Vagina (tissue), 2 donors: ENCODE measurements around the gene TMEM161B. TPM values are rescaled to one million over a fixed set of nuclear protein-coding genes. Genes with fewer than 3 reads are reported as not detected.
"Not testable (repeated sequence)": the region's sequence is repeated elsewhere in the genome, so short reads cannot be mapped to it uniquely, and the experiment has no call there.

Source experiments
- DNase-seq, 2 donors: peaks; one replicate each; pipeline ENCODE4 v3.0.0-alpha.2; 2017; ENCODE audit errors: extremely low spot score in 2 of 2
- H3K27ac ChIP-seq: fragments of 200-600 bp; sonication (generic); one replicate; pipeline ENCODE4 v1.5.1; 2019
- H3K27me3 ChIP-seq: fragments of 200-600 bp; sonication (generic); one replicate; pipeline ENCODE4 v1.5.1; 2019
- H3K36me3 ChIP-seq, 2 donors: fragments of 200-600 bp; sonication (generic); one replicate each; pipeline ENCODE4 v1.5.1; 2017 to 2019
- H3K4me1 ChIP-seq: fragments of 200-600 bp; sonication (generic); one replicate; pipeline ENCODE4 v1.5.1; 2019
- H3K4me3 ChIP-seq, 2 donors: fragments of 200-600 bp; sonication (generic); 1 replicate in 1 of 2; 2 replicates in 1 of 2; pipeline ENCODE4 v1.5.1; 2016 to 2019
- H3K9me3 ChIP-seq: fragments of 200-600 bp; sonication (generic); one replicate; pipeline ENCODE4 v1.5.1; 2019
- POLR2A ChIP-seq, 2 donors: fragments of 450-650 bp; IDR thresholded peaks; one replicate each; pipeline ENCODE4 v1.6.1; 2017; ENCODE audit warnings: antibody characterized with exemption in 2 of 2, mild to moderate bottlenecking in 2 of 2, moderate library complexity in 2 of 2
- POLR2AphosphoS5 ChIP-seq, 2 donors: sonication (generic); formaldehyde crosslinking; IDR thresholded peaks; one replicate each; pipeline ENCODE4 v1.9.0; 2017; ENCODE audit warnings: antibody characterized with exemption in 2 of 2, mild to moderate bottlenecking in 2 of 2, low read depth in 1 of 2; ENCODE audit not compliant: insufficient read depth in 1 of 2
- intact Hi-C: fragments of 100-400 bp; cut with DNase I; formaldehyde crosslinking; loops from one replicate; pipeline ENCODE4 v1.15.1; 2023
- total RNA-seq: library from RNA; depleted of rRNA; stranded (reverse); fragments of >200 nt; gene quantifications from one replicate; pipeline ENCODE4 v1.2.3, GENCODE V29; 2016
- TF ChIP-seq, protein P1 (sequence below), 3 experiments: fragments of 450-650 bp in 2 of 3; fragments of 200-600 bp in 1 of 3; sonication (generic) in 1 of 3; IDR thresholded peaks; one replicate each; pipeline ENCODE4 v1.5.1; 2017 to 2019; ENCODE audit warnings: antibody characterized with exemption in 3 of 3, mild to moderate bottlenecking in 2 of 3, moderate library complexity in 2 of 3

TMEM161B gene
- total RNA-seq, 1 donor from 2014 or later = 19.9 TPM

DNA sequence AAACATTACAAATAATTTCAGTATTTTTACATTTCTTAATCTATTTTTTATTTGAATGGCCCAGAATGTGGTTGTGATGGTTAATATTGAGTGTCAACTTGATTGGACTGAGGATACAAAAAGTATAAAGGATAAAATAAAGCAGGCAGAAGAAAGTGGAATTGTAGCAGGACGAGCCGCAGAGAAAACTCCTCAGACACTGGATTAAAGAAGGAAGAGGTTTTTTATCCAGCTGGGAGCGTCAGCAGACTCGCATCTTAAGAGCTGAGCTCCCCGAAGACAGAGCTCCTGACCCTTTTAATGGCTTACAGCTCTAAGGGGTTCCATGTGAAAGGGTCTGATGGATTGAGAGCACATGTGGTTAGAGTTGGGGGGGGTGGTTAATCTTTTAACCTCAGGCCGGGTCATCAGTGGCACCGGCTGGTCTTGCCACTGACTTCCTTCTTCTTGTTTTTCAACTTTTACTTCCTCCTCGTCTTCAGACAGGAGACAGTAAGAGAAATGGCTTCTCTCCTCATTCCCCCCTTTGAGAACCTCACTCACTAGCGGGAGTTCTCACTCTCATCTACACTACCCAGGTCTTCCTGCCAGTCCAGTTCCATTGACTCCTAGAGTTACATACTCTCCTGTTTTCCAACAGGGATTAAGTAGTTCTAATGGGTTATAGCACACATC, 80.0 kb downstream of the TMEM161B start:
- no peak for DNase-seq
- H3K27me3 ChIP-seq = no peaks in the 10 kb centered on the region
- H3K36me3 ChIP-seq = peaks cover 3 to 16% of the 10 kb centered on the region in 2 donors
- H3K27ac ChIP-seq = no peak overlapping the region
- no peaks in the 10 kb centered on the region for H3K4me1 ChIP-seq
- TF ChIP-seq POLR2A (IDR thresholded peaks at IDR 0.05) = no peak
- intact Hi-C loops = no loop called here
- peaks cover 18% of the 10 kb centered on the region for H3K9me3 ChIP-seq
- H3K4me3 ChIP-seq = no peak overlapping the region

DNA sequence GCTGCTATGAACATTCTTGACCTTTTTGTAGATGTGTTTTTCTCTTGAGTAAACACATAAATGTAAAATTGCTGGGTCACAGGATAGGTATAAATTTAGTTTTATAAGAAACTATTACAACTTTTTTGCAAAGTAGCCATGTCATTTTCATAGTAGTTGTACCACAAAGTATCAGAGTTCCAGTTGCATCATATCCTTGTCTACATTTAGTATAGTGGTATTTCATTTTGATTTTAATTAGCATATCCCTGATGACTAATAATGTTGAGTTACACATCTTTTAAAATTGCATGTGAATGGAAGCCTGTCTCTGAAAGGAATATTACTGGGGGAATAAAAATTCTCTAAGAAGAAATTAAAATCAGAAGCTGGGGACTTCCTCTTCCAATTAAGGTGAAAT, 85.4 kb downstream of the TMEM161B start:
- Histone ChIP-seq H3K9me3 (no peaks in the 10 kb centered on the region), H3K4me3 (no peak overlapping the region), H3K27me3 (no peaks in the 10 kb centered on the region), H3K4me1 (no peaks in the 10 kb centered on the region), H3K27ac (no peak overlapping the region), H3K36me3 (peaks cover 1 to 3% of the 10 kb centered on the region in 2 donors)
- TF ChIP-seq, protein P1, sequence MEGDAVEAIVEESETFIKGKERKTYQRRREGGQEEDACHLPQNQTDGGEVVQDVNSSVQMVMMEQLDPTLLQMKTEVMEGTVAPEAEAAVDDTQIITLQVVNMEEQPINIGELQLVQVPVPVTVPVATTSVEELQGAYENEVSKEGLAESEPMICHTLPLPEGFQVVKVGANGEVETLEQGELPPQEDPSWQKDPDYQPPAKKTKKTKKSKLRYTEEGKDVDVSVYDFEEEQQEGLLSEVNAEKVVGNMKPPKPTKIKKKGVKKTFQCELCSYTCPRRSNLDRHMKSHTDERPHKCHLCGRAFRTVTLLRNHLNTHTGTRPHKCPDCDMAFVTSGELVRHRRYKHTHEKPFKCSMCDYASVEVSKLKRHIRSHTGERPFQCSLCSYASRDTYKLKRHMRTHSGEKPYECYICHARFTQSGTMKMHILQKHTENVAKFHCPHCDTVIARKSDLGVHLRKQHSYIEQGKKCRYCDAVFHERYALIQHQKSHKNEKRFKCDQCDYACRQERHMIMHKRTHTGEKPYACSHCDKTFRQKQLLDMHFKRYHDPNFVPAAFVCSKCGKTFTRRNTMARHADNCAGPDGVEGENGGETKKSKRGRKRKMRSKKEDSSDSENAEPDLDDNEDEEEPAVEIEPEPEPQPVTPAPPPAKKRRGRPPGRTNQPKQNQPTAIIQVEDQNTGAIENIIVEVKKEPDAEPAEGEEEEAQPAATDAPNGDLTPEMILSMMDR (IDR thresholded peaks at IDR 0.05) = no peak
- TF ChIP-seq POLR2A (IDR thresholded peaks at IDR 0.05) (no peak), POLR2AphosphoS5 (IDR thresholded peaks at IDR 0.05; ENCODE audit: insufficient read depth in 1 of 2, low read depth in 1 of 2) (no peak)
- no peak for DNase-seq
- intact Hi-C loops = no loop called here

DNA sequence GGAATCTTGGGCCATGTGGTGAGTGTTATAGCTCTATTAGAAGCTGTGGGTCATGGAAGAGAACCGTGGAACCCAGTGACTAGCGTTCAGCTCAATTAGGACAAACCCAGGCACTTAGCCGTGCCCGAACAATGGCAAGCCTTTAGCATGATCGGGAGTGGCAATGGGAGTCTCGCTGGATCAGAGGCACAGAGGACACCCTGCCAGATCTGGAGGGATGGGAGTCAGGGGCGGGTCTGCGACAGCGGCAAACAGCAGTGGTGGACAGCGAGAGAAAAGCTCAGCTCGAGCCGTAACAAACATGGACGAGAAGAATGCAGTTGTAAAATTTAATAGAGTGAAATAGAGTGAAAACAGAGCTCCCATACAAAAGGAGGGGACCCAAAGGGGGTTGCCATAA, 91.2 kb downstream of the TMEM161B start:
- H3K9me3 ChIP-seq, DNase-seq, H3K27ac ChIP-seq, H3K4me1 ChIP-seq, H3K27me3 ChIP-seq, intact Hi-C loops, H3K4me3 ChIP-seq, H3K36me3 ChIP-seq: not testable (repeated sequence)

DNA sequence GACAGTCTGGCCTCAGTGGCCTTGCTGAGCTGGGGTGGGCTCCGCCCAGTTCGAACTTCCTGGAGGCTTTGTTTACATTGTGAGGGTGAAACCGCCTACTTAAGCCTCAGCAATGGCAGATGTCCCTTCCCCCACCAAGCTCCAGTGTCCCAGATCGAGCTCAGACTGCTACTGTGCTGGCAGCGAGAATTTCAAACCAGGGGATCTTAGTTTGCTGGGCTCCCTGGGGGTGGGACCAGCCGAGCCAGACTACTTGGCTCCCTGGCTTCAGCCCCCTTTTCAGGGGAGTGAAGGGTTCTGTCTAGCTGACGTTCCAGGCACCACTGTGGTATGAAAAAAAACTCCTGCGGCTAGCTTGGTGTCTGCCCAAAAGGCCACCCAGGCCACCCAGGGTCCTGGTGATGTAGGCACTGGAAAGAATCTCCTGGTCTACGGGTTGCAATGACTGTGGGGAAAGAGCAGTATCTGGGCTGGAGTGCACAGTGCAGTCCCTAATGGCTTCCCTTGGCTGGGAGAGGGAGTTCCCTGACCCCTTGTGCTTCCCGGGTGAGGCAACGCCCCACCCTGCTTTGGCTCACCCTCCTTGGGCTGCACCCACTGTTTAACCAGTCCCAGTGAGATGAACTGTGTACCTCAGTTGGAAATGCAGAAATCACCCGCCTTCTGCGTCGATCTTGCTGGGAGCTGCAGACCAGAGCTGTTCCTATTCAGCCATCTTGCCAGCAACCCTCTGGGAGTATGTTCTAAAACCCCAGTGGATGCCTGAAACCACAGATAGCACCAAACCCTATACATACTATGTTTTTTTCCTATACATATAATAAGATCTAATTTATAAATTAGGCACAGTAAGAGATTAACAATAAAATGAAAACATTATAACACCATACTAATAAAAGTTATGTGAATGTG, 95.5 kb downstream of the TMEM161B start:
- H3K4me3 ChIP-seq = no peak overlapping the region
- intact Hi-C loops = no loop called here
- H3K27me3 ChIP-seq = no peaks in the 10 kb centered on the region
- no peak overlapping the region for H3K27ac ChIP-seq
- H3K9me3 ChIP-seq = no peaks in the 10 kb centered on the region
- no peaks in the 10 kb centered on the region for H3K4me1 ChIP-seq
- H3K36me3 ChIP-seq = no peaks in the 10 kb centered on the region
- no peak for DNase-seq
- TF ChIP-seq POLR2A (IDR thresholded peaks at IDR 0.05) (no peak), POLR2AphosphoS5 (IDR thresholded peaks at IDR 0.05; ENCODE audit: insufficient read depth in 1 of 2, low read depth in 1 of 2) (no peak)
- TF ChIP-seq, protein P1 (IDR thresholded peaks at IDR 0.05) = no peak

DNA sequence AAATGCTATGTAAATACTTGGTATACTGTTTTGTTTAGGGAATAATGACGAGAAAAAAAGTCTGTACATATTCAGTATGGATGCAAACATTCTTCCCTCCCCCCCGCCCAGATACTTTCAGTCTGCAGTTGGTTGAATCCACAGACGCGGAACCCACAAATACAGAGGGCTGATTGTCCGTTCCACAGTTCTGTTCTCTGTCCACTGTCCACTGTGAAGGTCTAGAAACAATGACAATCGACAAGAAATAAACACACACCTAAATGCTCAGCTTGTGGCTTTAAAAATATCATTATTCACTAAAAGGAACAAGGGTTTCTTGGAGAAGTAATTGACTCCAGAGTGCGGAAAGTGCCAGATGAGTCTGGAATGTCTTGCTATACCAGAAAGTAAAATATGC, 109.1 kb downstream of the TMEM161B start:
- DNase-seq = no peak
- no peak overlapping the region for H3K4me3 ChIP-seq
- TF ChIP-seq POLR2AphosphoS5 (IDR thresholded peaks at IDR 0.05; ENCODE audit: insufficient read depth in 1 of 2, low read depth in 1 of 2) (no peak), POLR2A (IDR thresholded peaks at IDR 0.05) (no peak)
- TF ChIP-seq, protein P1 (IDR thresholded peaks at IDR 0.05) = no peak
- no peak overlapping the region for H3K27ac ChIP-seq
- no peaks in the 10 kb centered on the region for H3K27me3 ChIP-seq
- H3K4me1 ChIP-seq = no peaks in the 10 kb centered on the region
- H3K36me3 ChIP-seq = no peaks in the 10 kb centered on the region
- no peaks in the 10 kb centered on the region for H3K9me3 ChIP-seq
- intact Hi-C loops = no loop called here

DNA sequence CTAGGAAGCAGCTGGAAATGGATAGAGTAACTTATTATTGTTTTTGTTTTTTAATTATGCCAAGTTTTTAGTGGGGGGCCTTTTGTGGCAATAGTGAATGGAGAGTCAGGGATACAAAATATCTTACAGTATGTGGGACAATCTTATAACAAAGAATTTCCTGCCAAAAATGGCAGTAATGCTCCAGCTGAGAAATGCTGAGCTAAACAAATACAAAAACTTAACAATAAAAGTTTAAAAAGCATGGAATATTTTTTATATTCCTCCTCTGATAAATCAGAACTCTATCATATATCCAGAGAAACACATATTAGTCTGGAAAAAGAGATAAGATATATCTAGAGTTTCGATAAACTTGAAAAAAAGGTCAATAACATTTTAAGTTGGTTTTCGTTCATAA, 110.6 kb downstream of the TMEM161B start:
- intact Hi-C loops = no loop called here
- no peak for DNase-seq
- Histone ChIP-seq H3K9me3 (no peaks in the 10 kb centered on the region), H3K4me3 (no peak overlapping the region), H3K27ac (no peak overlapping the region), H3K36me3 (no peaks in the 10 kb centered on the region), H3K27me3 (no peaks in the 10 kb centered on the region), H3K4me1 (no peaks in the 10 kb centered on the region)
- no peak for TF ChIP-seq POLR2A (IDR thresholded peaks at IDR 0.05)
- no peak for TF ChIP-seq POLR2AphosphoS5 (IDR thresholded peaks at IDR 0.05; ENCODE audit: insufficient read depth in 1 of 2, low read depth in 1 of 2)
- TF ChIP-seq, protein P1 (IDR thresholded peaks at IDR 0.05) = no peak
